Stimulated activated CD8-positive, alpha-beta memory T cell treated with anti-CD3 and anti-CD28 coated beads, Interleukin-4, amount 100 ng/mL, for 24 hours (primary cell): ENCODE data around the gene SPPL2B.
"Not testable (repeated sequence)": the region's sequence is repeated elsewhere in the genome, so short reads cannot be mapped to it uniquely, and the experiment has no call there.

Experiments
- DNase-seq: peaks from one replicate; pipeline ENCODE4 v3.0.0-alpha.2; 2020; ENCODE audit warnings: low read depth

The SPPL2B gene

DNA sequence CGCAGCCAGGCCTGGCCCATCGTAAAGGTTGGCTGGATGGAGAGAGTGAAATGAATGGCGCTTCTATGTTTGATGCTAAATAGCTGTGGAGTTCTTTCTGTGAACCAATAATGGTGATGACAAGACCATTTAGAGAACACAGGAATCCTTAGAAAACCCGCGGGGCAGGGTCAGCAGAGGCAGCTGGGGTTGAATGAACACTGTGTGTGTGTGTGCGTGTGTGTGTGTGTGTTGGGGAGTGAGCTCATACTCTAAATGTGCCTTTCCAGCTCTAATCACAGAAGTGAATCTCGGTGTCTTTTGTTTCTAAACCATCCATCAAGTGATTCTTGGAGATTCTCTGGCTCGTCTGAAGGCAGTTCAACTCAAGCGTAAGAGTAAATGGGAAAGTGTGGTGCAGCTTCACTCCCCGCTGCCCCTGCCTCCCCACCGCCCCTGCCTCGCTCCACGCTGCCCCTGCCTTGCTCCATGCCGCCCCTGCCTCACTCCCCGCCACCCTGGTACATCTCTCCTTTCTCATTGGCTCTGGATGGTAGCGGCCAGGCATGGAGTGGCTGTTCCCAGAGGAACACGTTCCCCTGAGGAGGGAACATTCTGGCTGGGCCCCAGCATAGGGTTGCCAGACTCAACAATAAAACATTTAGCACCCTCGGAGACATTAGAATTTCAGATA, 52.8 kb downstream of the SPPL2B start:
- no peak for DNase-seq

DNA sequence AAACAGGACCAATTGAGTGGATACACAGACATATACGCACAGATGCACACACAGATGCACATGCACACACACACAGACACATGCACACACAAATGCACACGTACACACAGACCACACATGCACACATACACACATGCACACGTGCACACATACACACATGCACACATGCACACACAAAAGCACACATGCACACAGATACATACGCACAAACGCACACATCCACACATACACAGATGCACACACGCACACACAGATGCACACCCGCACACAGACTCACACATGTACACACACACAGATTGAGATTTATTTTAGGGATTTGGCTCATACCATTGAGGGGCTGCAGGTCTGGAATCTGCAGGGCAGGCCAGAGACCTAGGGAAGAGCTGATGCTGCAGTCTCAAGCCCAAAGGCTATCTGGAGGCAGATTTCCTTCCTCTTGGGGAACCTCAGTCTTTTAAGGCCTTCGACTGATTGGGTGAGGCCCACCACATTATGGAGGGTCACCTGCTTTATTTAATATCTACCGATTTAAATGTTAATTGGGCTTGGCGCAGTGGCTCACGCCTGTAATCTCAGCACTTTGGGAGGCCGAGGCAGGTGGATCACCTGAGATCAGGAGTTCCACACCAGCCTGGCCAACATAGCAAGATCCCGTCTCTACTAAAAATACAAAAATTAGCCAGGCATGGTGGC, 54.2 kb downstream of the SPPL2B start:
- no peak for DNase-seq

DNA sequence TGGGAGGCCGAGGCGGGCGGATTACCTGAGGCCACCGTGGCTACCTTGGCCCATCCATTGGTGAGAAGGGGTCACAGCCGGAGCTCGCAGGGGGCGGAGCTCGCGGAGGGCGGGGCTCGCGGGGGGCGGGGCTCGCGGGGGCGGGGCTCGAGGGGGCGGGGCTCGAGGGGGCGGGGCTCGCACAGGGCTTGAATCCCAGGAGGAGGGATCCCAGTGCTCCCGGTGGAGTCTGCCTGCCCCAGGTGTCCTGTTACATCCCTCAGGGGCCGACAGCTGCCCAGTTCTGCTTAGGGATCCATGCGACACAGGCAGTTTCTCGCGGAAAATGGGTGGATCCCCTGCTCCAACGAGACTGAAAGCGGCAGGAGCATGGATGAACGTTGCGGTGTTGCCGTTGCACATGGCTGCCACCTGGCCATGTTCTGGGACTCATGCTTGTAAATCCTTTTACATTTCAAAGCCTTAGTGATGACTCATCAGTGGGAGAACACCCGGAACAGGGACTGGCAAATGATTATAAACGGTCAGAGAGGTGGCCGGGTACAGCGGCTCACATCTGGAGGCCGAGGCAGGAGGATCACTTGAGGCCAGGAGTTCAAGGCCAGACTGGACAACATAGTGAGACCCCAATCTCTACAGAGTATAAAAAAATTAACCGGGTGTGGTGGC, 56.7 kb downstream of the SPPL2B start:
- DNase-seq = no peak

DNA sequence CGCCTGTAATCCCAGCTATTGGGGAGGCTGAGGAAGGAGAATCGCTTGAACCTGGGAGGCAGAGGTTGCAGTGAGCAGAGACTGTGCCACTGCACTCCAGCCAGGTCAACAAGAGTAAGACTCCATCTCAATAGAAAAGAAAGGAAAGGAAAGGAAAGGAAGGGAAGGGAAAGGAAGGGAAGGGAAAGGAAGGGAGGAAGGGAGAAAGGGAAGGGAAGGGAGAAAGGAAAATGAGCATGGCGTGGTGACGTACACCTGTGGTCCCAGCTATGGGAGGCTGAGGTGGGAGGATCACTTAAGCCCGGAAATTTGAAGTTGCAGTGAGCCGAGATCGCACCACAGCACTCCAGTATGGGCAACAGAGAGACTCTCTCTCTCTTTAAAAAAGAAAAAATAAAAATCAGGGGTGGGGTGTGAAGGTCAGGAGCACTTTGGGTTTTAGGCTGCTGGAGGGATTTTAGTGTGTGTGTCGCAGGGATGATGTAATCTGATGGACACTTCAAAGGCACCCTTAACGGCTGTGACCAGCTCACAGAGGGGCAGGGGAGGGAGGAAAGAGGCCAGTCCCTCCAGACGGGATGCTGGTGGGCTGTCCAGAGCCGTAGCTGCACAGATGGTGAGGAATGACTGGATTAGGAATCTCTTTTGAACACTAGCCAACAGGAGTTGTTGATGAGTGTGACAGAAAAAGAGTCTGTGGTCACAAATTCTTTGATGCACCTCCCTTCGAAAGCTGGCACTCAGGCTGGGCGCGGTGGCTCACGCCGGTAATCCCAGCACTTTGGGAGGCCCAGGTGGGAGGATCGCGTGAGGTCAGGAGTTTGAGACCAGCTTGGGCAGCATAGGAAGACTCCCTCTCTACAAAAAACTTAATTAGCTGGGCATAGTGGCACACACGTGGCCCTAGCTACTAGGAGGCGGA, 59.1 kb downstream of the SPPL2B start:
- no peak for DNase-seq

DNA sequence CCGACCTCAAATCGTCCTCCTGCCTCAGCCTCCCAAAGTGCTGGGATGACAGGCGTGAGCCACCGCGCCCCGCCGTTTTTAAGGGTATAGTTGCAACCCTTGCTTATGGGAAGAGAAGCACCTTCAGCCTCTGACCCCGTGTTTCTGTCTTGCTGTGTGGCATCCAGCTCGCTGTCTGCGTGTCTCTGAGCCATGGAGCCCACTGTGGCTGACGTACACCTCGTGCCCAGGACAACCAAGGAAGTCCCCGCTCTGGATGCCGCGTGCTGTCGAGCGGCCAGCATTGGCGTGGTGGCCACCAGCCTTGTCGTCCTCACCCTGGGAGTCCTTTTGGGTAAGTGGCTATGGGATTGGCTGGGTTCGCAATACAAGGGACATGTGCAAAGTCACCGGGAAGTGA, 61.1 kb downstream of the SPPL2B start:
- no peak for DNase-seq

DNA sequence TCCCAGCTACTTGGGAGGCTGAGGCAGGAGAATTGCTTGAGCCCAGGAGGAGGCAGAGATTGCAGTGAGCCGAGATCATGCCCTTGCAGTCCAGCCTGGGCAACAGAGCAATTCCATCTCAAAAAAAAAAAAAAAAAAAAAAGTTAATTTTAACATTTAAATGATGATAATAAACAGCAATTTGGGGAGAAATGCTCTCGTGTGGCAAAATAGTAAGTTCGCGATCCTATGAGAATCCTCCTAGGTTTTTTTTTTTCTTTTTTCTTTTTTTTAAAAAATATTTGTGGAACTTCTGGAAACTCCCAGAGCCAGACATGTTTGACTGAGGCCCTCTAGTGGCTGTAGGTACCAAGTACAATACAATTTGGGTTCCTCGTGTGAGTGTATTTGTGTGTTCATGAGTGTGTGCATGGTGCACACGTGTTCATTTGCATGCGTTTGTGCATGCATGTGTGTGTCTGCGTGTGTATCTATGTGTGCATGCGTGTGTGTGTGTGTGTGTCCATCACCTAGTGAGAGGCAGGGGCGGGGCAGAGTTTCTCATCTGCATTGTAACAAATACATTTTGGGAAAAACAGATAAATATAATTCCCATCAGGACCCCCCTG, 62.7 kb downstream of the SPPL2B start:
- DNase-seq = peak; percentile 9

DNA sequence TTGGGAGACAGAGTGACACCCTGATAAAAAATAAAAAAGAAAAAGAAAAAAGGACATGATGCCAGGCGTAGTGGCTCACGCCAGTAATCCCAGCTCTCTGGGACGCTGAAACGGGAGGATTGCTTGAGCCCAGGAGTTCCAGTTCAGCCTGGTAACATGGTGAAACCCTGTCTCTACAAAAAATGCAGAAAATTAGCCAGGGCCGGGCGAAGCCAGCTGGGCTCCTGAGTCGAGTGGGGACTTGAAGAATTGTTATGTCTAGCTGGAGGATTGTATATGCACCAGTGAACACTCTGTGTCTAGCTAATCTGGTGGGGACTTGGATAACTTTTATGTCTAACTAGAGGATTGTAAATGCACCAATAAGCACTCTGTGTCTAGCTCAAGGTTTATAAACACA, 63.9 kb downstream of the SPPL2B start:
- DNase-seq = no peak

DNA sequence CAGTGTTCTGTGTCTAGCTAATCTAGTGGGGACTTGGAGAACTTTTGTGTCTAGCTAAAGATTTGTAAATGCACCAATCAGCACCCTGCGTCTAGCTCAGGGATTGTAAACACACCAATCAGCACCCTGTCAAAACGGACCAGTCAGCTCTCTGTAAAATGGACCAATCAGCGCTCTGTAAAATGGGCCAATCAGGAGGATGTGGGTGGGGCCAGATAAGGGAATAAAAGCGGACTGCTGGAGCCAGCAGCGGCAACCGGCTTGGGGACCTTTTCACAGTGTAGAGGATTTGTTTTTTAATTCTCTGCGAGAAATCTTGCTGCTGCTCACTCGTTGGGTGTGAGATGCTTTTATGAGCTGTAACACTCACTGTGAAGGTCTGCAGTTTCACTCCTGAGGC, 64.4 kb downstream of the SPPL2B start:
- DNase-seq = not testable (repeated sequence)

DNA sequence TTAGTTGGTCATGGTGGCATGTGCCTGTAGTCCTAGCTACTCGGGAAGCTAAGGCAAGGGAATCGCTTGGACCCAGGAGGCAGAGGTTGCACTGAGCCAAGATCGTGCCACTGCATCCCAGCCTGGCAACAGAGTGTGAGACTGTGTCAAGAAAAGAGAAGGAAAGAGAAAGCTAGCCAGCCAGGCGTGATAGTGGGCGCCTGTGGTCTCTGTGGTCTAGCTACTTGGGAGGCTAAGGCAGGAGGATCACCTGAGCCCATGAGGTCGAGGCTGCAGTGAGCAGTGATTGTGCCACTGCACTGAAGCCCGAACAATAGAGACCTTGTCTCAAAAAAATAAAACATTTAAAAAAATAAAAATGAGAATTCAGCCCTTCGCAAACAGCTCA, 65.6 kb downstream of the SPPL2B start:
- DNase-seq = no peak

DNA sequence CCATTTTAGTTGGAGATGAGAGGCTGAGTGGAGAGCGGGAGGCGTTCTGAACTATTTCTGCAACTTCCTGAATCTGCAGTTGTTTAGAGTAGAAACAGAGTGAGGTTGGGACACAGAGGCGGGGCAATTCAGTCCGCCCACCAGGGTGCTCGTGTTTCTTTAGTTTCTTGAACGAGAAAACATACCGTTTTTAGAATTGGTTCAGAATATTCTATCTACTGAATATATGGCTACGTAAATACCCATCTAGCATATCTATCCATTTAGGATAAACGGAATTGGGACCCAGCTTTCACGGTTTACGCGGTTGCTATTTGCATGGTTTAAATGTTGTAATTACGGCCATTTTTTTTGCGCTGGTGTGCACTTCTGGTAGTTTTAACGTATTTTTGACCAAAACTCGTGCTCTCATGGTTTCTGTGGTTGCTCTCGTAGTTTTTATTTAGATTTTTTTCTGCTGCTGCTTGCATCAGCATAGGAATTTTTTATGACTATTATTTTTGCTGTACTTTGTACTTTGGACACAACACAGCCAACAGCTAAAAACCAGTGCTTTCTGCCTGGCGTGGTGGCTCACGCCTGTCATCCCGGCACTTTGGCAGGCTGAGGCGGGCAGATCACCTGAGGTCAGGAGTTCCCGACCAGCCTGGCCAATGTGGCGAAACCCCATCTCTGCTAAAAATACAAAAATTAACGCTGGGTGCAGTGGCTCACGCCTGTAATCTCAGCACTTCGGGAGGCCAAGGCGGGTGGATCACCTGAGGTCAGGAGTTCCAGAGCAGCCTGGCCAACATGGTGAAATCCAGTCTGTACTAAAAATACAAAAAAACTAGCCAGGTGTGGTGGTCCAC, 66.2 kb downstream of the SPPL2B start:
- DNase-seq = no peak

DNA sequence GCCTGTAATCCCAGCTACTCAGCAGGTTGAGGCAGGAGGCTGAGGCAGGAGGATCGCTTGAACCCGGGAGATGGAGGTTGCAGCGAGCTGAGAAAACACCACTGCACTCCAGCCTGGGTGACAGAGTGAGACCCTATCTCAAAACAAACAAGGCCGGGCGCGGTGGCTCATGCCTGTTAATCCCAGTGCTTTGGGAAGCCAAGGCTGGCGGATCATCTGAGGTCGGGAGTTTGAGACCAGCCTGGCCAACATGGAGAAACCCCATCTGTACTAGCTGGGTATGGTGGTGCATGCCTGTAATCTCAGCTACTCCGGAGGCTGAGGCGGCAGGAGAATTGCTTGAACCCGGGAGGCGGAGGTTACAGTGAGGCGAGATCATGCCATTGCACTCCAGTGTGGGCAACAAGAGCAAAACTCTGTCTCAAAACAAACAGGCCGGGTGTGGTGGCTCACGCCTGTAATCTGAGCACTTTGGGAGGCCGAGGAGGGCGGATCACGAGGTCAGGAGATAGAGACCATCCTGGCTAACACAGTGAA, 66.9 kb downstream of the SPPL2B start:
- not testable (repeated sequence) for DNase-seq

DNA sequence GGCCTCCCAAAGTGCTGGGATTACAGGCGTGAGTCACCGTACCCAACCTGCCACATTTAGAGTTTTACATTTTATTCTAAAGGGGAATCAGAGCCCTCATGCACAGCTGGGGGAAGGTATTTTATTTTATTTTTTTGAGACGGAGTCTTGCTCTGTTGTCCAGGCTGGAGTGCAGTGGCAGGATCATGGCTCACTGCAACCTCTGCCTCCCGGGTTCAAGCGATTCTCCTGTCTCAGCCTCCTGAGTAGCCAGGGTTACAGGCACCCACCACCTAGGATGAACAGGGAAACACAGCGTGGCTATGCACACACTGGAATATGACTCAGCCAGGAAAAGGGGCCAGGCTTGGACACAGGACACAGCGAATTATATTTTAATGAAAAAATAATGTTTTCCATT, 68.7 kb downstream of the SPPL2B start:
- DNase-seq = not testable (repeated sequence)

DNA sequence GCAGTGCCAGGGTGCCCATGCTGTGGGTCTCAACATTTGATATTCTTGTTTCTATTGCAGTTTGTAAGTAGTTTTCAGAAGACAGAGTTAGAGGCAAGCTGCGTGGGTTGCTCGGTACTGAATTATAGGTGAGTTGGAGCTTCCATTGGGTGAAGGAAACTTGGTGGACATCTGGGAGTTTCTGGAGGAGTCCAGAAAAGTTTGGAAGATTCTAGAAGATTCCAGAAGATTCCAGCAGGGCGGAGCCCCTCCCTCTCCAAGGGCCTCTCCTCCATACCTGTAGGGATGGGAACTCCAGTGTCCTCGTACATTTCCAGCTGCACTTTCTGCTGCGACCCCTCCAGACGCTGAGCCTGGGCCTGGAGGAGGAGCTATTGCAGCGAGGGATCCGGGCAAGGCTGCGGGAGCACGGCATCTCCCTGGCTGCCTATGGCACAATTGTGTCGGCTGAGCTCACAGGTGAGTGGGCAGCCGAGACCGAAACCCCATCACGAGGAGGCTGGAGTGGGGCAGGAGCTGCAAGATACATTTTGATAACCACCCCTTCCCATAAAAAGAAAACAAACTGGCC, 70.3 kb downstream of the SPPL2B start:
- DNase-seq = no peak

DNA sequence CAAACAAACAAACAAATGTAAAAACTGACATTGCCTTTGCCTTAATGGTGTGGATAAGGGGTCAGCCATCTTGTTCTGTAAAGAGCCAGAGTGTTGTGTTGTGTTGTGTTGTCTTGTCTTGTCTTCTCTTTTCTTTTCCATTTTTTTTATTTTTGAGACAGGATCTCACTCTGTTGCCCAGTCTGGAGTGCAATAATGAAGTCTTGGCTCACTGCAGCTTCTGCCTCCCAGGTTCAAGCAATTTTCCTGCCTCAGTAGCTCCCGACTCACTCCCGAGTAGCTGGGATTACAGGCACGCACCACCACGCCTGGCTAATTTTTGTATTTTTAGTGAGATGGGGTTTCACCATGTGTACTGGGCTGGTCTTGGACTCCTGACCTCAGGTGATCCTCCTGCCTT, 71.1 kb downstream of the SPPL2B start:
- no peak for DNase-seq
